Caco-2 (cell line): Measurements from ENCODE around the gene RAD51AP2. TPM values are rescaled to one million over a fixed set of nuclear protein-coding genes. Genes with fewer than 3 reads are reported as not detected.
"Not testable (repeated sequence)": the region's sequence is repeated elsewhere in the genome, so short reads cannot be mapped to it uniquely, and the experiment has no call there.

ENCODE experiments used
- BruUV-seq: library from RNA; stranded (reverse); fragments of 400-500 nt; replicated peaks from 2 replicates; lab custom pipeline; 2021; lab: Mats Ljungman, UMichigan
- CTCF ChIA-PET: fragments of 300-600 bp; sonication (Branson Sonifier 250); formaldehyde crosslinking; loops from one replicate; lab custom pipeline; 2022; ENCODE audit warnings: antibody characterized with exemption; lab: Charles Lee
- POLR2A ChIA-PET: fragments of 300-600 bp; sonication (Branson Sonifier 250); formaldehyde crosslinking; loops from one replicate; lab custom pipeline; 2022; ENCODE audit warnings: antibody characterized with exemption; lab: Charles Lee
- DNase-seq, 2 experiments: peaks; one replicate each; pipeline versions ENCODE4 v3.0.0 to v3.0.0-alpha.2; 2020 to 2022
- H3K27me3 ChIP-seq: replicated peaks from 2 replicates; pipeline ENCODE4 v1.6.0; 2011; ENCODE audit warnings: low read length; ENCODE audit not compliant: control insufficient read depth, insufficient read depth
- H3K36me3 ChIP-seq: 2 replicates; pipeline ENCODE4 v1.5.1; 2011; ENCODE audit warnings: low read length; ENCODE audit not compliant: control insufficient read depth, insufficient read depth
- H3K4me1 ChIP-seq: fragments of 250-450 bp; sonication (Bioruptor Pico); 2 replicates; pipeline ENCODE4 v1.5.1; 2020; ENCODE audit warnings: mild to moderate bottlenecking
- H3K4me3 ChIP-seq: 2 replicates; pipeline ENCODE4 v1.5.1; 2011; ENCODE audit warnings: low read depth, mild to moderate bottlenecking, control low read depth, low read length
- H3K9me3 ChIP-seq: fragments of 250-450 bp; sonication (Bioruptor Pico); 2 replicates; pipeline ENCODE4 v1.5.1; 2020; ENCODE audit warnings: mild to moderate bottlenecking, moderate library complexity
- H3K27ac Mint-ChIP-seq: one replicate; pipeline ENCODE4 v1.8.0; 2022; ENCODE audit warnings: mixed read lengths; ENCODE audit not compliant: unreplicated experiment
- H3K27me3 Mint-ChIP-seq: one replicate; pipeline ENCODE4 v1.8.0; 2022; ENCODE audit warnings: mixed read lengths; ENCODE audit not compliant: insufficient read depth, unreplicated experiment
- H3K36me3 Mint-ChIP-seq: one replicate; pipeline ENCODE4 v1.8.0; 2022; ENCODE audit warnings: mild to moderate bottlenecking, mixed read lengths; ENCODE audit not compliant: insufficient read depth, unreplicated experiment
- H3K4me1 Mint-ChIP-seq: one replicate; pipeline ENCODE4 v1.8.0; 2022; ENCODE audit warnings: low read depth, mixed read lengths; ENCODE audit not compliant: unreplicated experiment
- H3K4me3 Mint-ChIP-seq: one replicate; pipeline ENCODE4 v1.8.0; 2022; ENCODE audit warnings: mild to moderate bottlenecking, moderate library complexity, mixed read lengths; ENCODE audit not compliant: unreplicated experiment
- H3K9me3 Mint-ChIP-seq: one replicate; pipeline ENCODE4 v1.8.0; 2022; ENCODE audit warnings: mixed read lengths; ENCODE audit not compliant: unreplicated experiment
- CTCF ChIP-seq, 2 experiments: fragments of 200-600 bp in 1 of 2; IDR thresholded peaks; 1 replicate in 1 of 2; 2 replicates in 1 of 2; pipeline versions ENCODE4 v1.5.1 to v1.8.0; 2011 to 2022; ENCODE audit warnings: antibody characterized with exemption in 1 of 2, control low read depth in 1 of 2, inconsistent platforms in 1 of 2, low read depth in 1 of 2, low read length in 1 of 2, mild to moderate bottlenecking in 1 of 2, moderate library complexity in 1 of 2; ENCODE audit not compliant: insufficient read depth in 1 of 2, severe bottlenecking in 1 of 2, unreplicated experiment in 1 of 2
- intact Hi-C: fragments of 100-400 bp; cut with micrococcal nuclease; formaldehyde crosslinking; loops from one replicate; pipeline ENCODE4 v1.10.0; 2022; ENCODE audit not compliant: unreplicated experiment
- total RNA-seq: library from RNA; stranded (reverse); gene quantifications from 2 replicates; pipeline ENCODE4 v1.2.3, GENCODE V29; 2022

RAD51AP2 gene
- total RNA-seq, 1 experiment from 2014 or later: not detected

- TF ChIP-seq CTCF (IDR thresholded peaks at IDR 0.05; ENCODE audit: insufficient read depth in 1 of 2, low read depth in 1 of 2, low read length in 1 of 2, severe bottlenecking in 1 of 2, unreplicated experiment in 1 of 2): no peak
- Histone ChIP-seq H3K9me3 (no peaks in the 10 kb centered on the region), H3K27me3 (no peaks in the 10 kb centered on the region), H3K4me1 (no peaks in the 10 kb centered on the region), H3K4me3 (no peak overlapping the region), H3K36me3 (no peaks in the 10 kb centered on the region)
- no peak for DNase-seq
- Mint-ChIP-seq H3K27me3 (no peaks in the 10 kb centered on the region), H3K36me3 (no peaks in the 10 kb centered on the region), H3K4me1 (no peaks in the 10 kb centered on the region), H3K9me3 (no peaks in the 10 kb centered on the region), H3K4me3 (no peak overlapping the region), H3K27ac (no peak overlapping the region)
- ChIA-PET CTCF (no interaction called here), POLR2A (no interaction called here)
- intact Hi-C loops: no loop called here
- BruUV-seq: no TSS peak
Measured at GRCh38 chr2:17495590-17495989, 22.6 kb downstream of the RAD51AP2 start.

- H3K4me3 Mint-ChIP-seq, POLR2A ChIA-PET, BruUV-seq, H3K4me3 ChIP-seq, H3K4me1 ChIP-seq, H3K36me3 Mint-ChIP-seq, H3K9me3 ChIP-seq, H3K27me3 Mint-ChIP-seq, H3K27me3 ChIP-seq, H3K36me3 ChIP-seq, intact Hi-C loops, CTCF ChIA-PET, H3K9me3 Mint-ChIP-seq, H3K4me1 Mint-ChIP-seq, H3K27ac Mint-ChIP-seq, DNase-seq: not testable (repeated sequence)
Measured at GRCh38 chr2:17490165-17490564, 28.1 kb downstream of the RAD51AP2 start.

GRCh38 chr2:17488610-17489009 lies 29.6 kb downstream of the RAD51AP2 start:
- POLR2A ChIA-PET, H3K27me3 Mint-ChIP-seq: not testable (repeated sequence)

GRCh38 chr2:17483496-17483895 lies 34.7 kb downstream of the RAD51AP2 start:
- ChIA-PET POLR2A (no interaction called here), CTCF (no interaction called here)
- Histone ChIP-seq H3K27me3 (no peaks in the 10 kb centered on the region), H3K4me1 (0 out of 2 replicates have a peak, but pooled peaks cover 12% of the 10 kb centered on the region), H3K4me3 (no peak overlapping the region), H3K36me3 (no peaks in the 10 kb centered on the region), H3K9me3 (no peaks in the 10 kb centered on the region)
- no peak for DNase-seq
- no peaks in the 10 kb centered on the region for H3K36me3 Mint-ChIP-seq
- H3K4me1 Mint-ChIP-seq: no peaks in the 10 kb centered on the region
- TF ChIP-seq CTCF (IDR thresholded peaks at IDR 0.05; ENCODE audit: insufficient read depth in 1 of 2, low read depth in 1 of 2, low read length in 1 of 2, severe bottlenecking in 1 of 2, unreplicated experiment in 1 of 2): no peak
- H3K27me3 Mint-ChIP-seq: no peaks in the 10 kb centered on the region
- no TSS peak for BruUV-seq
- no peak overlapping the region for H3K4me3 Mint-ChIP-seq
- no peaks in the 10 kb centered on the region for H3K9me3 Mint-ChIP-seq
- intact Hi-C loops: no loop called here
- no peak overlapping the region for H3K27ac Mint-ChIP-seq

More at GRCh38 chr2:17488610-17489009, 29.6 kb downstream of the RAD51AP2 start:
- H3K4me1 Mint-ChIP-seq, DNase-seq, H3K4me1 ChIP-seq, BruUV-seq, H3K36me3 ChIP-seq, H3K27ac Mint-ChIP-seq, H3K27me3 ChIP-seq, H3K9me3 ChIP-seq, H3K9me3 Mint-ChIP-seq, H3K4me3 ChIP-seq, CTCF ChIA-PET, H3K36me3 Mint-ChIP-seq, intact Hi-C loops, H3K4me3 Mint-ChIP-seq: not testable (repeated sequence)
